OCI-LY7 (cell line): ENCODE measurements around the gene TCF12.

ENCODE experiments used
- CTCF ChIP-seq: fragments of 200-600 bp; sonication (generic); conservative IDR thresholded peaks from 2 replicates; pipeline ENCODE4 v1.5.1; 2014; ENCODE audit warnings: mild to moderate bottlenecking, antibody characterized with exemption, low read length, moderate library complexity, mixed read lengths
- EZH2phosphoT487 ChIP-seq: fragments of 200-600 bp; sonication (generic); IDR thresholded peaks from 2 replicates; pipeline ENCODE4 v1.6.1; 2018; ENCODE audit warnings: low read depth, borderline replicate concordance, mild to moderate bottlenecking, mixed run types, antibody characterized with exemption, low read length, moderate library complexity, mixed read lengths

- TF ChIP-seq CTCF = no peak
- TF ChIP-seq EZH2phosphoT487 = no peak
Observed at GRCh38 chr15:57095896-57096295, 177.5 kb downstream of the TCF12 start.
